GM18907 (cell line): ENCODE measurements around the gene MTMR3.
"Not testable (repeated sequence)": the region's sequence is repeated elsewhere in the genome, so short reads cannot be mapped to it uniquely, and the experiment has no call there.

Experiments used
- ATAC-seq: cut with Tn5 transposase; IDR thresholded peaks from one replicate; pipeline ENCODE4 v1.9.1; 2021; ENCODE audit warnings: mild to moderate bottlenecking, moderate library complexity; ENCODE audit not compliant: unreplicated experiment

The MTMR3 gene

GRCh38 chr22:30044881-30045493 lies 162.0 kb downstream of the MTMR3 start:
- no peak for ATAC-seq

DNA sequence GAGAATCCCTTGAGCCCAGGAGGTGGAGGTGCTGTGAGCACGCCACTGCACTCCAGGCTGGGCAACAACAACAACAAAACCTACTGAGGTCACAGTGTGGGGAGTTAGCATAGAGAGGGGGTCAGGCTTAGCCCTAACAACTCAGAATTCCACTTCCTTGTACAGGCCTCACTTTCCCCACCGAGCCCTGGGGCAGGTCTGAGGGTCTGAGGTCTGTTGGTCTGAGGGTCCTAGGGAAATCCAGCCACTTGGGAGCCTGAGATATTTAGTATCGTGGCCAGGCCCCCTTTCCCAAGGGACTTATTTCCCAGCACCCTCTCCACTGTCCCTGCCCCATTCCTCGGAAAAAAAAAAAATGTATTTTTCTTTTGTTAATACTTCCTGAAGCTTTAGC lies 162.5 kb downstream of the MTMR3 start:
- ATAC-seq, result no peak

DNA sequence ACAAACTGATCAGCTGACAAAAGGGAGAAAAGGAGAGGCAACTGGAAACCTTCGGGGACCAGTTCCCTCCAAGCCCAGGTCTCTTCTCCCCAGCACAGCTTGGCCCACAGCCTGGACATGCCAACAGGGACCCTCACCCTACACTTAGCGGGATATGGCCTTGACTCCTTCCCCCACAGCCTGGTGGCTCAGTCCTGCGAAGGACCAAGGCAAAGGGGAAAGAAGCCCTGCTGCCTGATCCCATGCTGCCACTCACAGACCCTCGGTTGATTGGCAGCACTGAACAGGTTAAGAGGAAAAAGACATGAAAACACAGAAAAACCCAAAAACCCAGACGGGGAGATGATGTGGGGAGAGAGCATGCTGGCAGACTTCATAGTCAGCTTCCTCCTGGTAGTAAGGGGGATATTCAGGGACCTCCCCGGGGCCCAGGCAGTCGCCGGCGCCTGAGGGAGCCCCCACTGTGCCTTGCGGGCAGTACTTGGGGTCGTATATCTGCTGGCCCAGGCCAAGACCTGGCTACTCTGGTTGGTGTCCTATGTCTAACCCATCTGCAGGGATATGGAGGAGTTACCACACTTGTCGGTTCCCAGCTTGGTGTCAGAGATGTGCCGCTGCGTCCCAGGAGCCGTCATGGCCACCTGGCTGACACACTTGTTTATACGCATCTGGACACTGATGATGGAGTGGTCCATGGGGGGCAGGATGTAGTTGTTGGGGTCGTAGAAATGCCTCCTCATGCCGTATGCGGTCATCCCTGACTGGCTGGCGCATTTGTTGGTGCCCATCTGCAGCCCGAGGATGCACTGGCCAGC lies 163.1 kb downstream of the MTMR3 start:
- ATAC-seq, result no peak

DNA sequence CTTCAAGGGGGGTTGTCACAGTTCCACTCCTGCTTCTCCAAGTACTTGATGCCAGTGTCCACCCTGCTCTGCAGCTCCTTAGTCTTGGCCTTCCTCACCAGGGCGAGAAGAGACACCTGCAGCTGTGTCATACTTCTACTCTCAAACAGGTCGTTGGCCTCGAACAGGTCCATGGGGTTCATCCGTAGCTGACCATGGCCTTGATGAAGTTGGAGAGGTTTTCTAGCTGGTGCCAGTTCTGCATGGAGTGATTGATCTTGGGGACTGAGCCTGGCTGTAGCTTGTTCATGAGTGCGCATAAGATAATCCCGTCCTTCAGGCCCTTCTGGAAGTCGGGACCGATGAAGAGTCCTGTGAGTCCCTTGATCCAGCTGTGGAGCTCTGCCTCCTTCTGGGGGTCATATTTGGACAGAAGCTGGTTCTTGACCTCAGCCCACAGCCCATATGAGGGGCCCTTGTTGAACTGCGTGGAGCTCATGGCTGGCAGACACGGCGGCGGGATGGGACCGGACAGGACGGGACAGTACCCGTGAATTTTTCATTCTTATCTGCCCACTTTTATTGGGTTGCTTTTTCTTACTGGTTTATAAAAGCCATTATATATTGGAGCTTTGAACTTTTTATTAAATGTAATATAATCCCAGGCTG lies 163.9 kb downstream of the MTMR3 start:
- no peak for ATAC-seq

- no peak for ATAC-seq
Observed at GRCh38 chr22:30047364-30047738, 164.4 kb downstream of the MTMR3 start.

DNA sequence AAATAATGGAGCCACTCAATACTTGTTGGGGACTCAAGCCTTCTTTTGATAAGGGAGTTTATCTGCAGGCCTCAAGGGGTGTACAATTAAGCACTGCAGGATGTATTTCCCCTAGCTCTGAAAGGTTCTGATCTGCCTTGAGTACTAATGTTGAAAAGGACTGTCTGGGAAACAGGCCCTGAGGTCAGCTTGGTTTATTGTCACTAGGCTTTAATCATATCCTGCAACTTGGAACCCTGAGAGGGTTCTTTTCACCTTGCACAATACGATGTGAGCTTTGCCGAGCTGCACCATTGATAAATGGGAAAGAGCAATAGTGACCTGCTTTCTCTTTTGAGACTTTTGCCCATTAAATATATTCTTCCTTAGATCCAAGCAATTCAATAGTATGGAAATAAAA lies 165.7 kb downstream of the MTMR3 start:
- no peak for ATAC-seq

DNA sequence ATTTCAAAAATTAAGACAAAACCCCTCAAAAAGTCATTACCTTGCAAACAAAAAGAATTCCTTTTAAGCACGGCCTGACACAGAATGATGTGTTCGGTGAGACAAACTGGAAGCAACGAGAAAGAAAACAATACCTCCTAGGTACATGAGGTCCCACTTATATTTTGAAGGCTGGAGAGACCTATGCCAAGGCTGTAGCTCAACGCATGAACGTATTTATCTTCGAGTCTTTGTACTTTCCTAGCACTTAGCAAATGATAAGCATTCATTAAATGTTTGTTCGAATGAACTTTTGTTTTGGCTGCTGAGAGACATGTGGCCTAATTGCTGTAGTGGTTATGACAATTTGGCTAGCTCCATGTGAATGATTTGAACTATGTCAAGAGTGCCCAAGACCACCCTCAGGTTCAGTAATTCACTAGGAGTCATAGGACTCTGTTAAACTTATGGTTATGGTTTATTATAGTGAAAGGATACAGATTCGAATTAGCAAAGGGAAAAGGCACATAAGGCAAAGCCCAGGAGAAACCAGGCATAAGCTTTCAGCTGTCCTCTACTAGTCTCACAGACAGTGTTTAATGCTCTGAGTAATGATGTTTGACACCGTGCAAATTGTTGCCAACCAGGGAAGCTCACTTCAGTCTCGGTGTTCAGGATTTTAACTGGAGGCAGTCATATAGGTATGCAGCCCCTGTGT lies 171.2 kb downstream of the MTMR3 start:
- no peak for ATAC-seq

DNA sequence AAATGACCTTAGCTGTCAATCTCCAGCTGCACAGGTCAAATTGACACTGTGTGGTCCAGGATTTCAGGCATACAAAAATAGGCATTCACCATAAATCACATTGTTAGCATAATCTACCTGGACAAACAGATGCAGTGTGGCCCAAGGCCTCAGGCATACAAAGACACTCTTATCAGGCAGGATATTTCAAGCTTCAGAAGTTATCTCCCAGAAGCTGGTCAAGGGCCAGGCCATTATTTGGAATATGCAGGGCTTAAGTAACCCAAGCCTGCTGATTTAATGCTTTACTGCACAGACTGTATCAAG lies 171.7 kb downstream of the MTMR3 start:
- no peak for ATAC-seq

DNA sequence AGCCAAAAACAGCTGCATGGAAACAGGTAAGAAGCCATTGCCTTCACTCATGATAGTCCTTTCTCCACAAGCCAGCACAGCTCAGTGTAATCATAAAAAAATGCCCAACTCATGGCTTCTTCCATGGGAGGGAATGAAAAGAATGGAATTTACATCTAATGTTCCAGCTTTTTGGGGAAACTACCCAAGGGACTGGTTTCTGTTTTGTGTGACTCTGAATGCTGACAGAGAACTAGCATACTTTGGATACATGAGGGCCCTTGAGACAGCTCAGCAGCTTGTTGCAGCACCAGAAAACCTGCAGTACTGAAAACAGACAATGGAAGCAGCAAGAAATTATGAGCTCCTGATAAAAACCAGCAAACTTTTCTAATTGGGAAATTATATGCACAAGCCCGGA lies 173.0 kb downstream of the MTMR3 start:
- ATAC-seq, result no peak

- ATAC-seq, result no peak
Observed at GRCh38 chr22:30057375-30057774, 174.4 kb downstream of the MTMR3 start.

DNA sequence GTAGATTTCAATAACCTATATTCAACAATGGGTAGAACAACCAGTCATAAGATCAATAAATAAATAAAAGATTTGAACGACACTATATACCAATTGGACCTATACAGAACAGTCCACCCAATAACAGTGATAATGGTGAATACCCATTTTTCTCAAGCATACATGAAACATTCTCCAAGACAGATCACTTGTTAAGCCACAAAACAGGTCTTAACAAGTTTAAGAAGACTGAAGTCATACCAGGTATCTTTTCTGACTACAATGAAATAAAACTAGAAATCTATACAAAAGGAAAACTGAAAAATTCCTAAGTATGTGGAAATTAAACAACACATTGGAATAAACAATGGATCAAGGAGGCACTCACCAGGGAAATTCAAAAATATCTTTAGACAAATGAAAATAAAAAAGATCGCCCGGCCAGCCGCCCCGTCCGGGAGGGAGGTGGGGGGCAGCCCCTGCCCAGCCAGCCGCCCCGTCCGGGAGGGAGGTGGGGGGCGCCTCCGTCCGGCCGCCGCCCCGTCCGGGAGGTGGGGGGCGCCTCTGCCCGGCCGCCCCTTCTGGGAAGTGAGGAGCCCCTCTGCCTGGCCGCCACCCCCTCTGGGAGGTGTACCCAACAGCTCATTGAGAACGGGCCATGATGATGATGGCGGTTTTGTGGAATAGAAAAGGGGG lies 176.5 kb downstream of the MTMR3 start:
- not testable (repeated sequence) for ATAC-seq

DNA sequence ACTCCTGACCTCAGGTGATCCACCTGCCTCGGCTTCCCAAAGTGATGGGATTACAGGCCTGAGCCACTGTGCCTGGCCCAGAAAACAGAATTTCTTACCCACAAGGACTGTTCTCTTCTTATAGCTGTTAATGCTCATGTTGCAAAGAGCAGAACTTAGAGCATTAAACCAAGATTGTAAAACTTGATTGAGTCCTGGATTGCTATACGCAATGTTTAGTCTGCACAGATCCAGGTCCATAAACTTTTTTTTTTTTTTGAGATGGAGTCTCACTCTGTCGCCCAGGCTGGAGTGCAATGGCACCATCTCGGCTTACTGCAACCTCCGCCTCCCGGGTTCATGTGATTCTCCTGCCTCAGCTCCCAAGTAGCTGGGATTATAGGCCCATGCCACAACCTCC lies 178.1 kb downstream of the MTMR3 start:
- ATAC-seq, result not testable (repeated sequence)

- ATAC-seq, result no peak
Observed at GRCh38 chr22:30062259-30062658, 179.3 kb downstream of the MTMR3 start.

GRCh38 chr22:30062950-30063349 lies 180.0 kb downstream of the MTMR3 start:
- no peak for ATAC-seq

DNA sequence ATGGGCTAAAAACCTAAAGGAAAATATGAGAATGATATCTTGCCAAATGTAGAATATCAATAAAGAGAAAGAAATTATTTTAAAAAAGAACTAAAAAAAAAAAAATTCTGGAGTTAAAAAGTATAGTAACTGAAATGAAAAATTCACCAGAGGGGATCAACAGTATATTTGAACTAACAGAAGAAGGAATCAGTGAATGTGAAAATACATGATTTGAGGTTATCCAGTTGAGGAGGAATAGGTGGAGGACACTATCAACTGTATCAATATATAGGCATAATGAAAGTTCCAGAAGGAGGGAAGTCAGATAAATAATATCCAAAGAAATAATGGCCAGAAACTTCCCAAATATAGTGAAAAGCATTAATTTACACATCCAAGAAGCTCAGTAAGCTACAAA lies 181.2 kb downstream of the MTMR3 start:
- ATAC-seq, result no peak

GRCh38 chr22:30073743-30074142 lies 190.8 kb downstream of the MTMR3 start:
- no peak for ATAC-seq

DNA sequence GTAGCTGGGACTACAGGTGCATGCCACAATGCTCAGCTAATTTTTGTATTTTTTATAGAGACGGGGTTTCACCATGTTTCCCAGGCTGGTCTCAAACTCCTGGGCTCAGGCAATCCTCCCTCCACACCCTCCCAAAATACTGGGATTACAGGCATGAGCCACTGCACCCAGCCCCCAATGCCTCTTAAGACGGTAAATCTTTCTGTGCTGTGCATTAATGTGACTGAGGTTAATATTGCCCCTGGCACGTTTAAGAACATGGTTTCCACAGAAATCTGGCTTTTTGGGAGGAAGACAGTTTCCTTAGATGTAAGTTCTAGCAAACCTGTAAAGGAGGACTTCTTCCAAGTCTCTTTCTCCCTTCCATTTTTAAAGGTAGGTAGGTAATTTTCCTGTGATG lies 191.2 kb downstream of the MTMR3 start:
- ATAC-seq, result no peak

- ATAC-seq, result no peak
Observed at GRCh38 chr22:30074994-30075393, 192.0 kb downstream of the MTMR3 start.

GRCh38 chr22:30077279-30077880 lies 194.4 kb downstream of the MTMR3 start:
- ATAC-seq, result no peak

DNA sequence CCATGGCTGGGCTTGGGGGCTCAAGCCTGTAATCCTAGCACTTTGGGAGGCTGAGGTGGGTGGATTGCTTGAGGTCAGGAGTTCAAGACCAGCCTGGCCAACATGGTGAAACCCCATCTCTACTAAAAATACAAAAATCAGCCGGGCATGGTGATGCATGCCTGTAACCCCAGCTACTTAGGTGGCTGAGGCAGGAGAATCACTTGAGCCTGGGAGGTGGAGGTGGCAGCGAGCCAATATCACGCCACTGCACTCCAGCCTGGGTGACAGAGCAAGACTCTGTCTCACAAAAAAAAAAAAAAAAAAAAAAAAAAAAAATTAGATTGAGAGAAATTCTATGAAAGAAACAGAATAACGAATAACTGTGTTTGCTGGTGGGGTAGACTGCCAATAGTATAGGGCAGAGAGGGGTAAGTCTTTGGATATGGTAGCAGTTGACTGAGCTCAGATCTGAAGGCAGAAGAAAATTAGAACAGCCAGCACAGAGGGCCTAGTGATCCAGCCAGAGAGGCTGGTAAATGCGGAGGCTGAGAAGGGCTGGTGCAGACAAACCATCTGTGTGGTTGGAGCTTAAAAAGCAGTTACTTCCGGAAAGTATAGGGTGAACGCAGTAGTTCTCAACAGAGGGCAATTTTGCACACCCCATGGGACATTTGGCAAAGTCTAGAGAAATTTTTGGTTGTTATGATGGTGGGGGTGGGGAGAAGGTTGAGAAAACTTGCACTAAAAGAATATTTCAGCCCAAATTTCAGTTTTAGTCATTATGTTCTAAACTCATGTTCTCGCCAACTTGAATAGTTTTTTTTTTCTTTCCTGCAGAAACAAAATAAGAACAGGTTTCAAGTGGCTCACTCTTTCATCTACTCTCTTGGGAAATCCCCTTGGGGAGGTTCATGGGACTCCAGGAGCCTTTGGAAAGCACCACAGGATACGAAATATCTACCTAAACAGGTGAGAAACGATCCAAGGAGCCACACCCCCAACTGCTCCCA lies 195.6 kb downstream of the MTMR3 start:
- no peak for ATAC-seq
